H9 (cell line): ENCODE data around the gene CHN1. TPM values are rescaled to one million over a fixed set of nuclear protein-coding genes. Genes with fewer than 3 reads are reported as not detected.

Experiments
- DNase-seq: peaks from one replicate; pipeline ENCODE4 v3.0.0-alpha.2; 2017
- H2AFZ ChIP-seq: one replicate; pipeline ENCODE4 v1.6.1; 2013; ENCODE audit warnings: mild to moderate bottlenecking, low read length, control low read depth, moderate library complexity
- H2AK5ac ChIP-seq: 2 replicates; pipeline ENCODE4 v1.6.1; 2013; ENCODE audit warnings: low read length, control low read depth, mixed read lengths; ENCODE audit not compliant: insufficient read length
- H2BK120ac ChIP-seq: one replicate; pipeline ENCODE4 v1.6.1; 2013; ENCODE audit warnings: low read depth, mild to moderate bottlenecking, low read length, control low read depth, inconsistent platforms; ENCODE audit not compliant: poor library complexity, severe bottlenecking
- H2BK12ac ChIP-seq: 2 replicates; pipeline ENCODE4 v1.6.1; 2013; ENCODE audit warnings: low read length, control low read depth, mixed read lengths, low read depth; ENCODE audit not compliant: insufficient read length
- H2BK15ac ChIP-seq: 2 replicates; pipeline ENCODE4 v1.6.1; 2013; ENCODE audit warnings: low read depth, low read length, control low read depth
- H2BK20ac ChIP-seq: one replicate; pipeline ENCODE4 v1.6.1; 2013; ENCODE audit warnings: low read depth, mild to moderate bottlenecking, low read length, control low read depth, inconsistent platforms; ENCODE audit not compliant: poor library complexity, severe bottlenecking
- H2BK5ac ChIP-seq: 2 replicates; pipeline ENCODE4 v1.6.1; 2013; ENCODE audit warnings: low read length, control low read depth, mixed read lengths; ENCODE audit not compliant: insufficient read length
- H3K14ac ChIP-seq: 2 replicates; pipeline ENCODE4 v1.6.1; 2013; ENCODE audit warnings: low read length, control low read depth; ENCODE audit not compliant: insufficient read depth
- H3K18ac ChIP-seq: 2 replicates; pipeline ENCODE4 v1.6.1; 2013; ENCODE audit warnings: low read depth, mild to moderate bottlenecking, mixed read lengths, low read length, control low read depth; ENCODE audit not compliant: insufficient read length
- H3K23ac ChIP-seq: 2 replicates; pipeline ENCODE4 v1.6.1; 2013; ENCODE audit warnings: low read length, control low read depth, mixed read lengths, low read depth; ENCODE audit not compliant: insufficient read length
- H3K23me2 ChIP-seq: 2 replicates; pipeline ENCODE4 v1.6.1; 2013; ENCODE audit warnings: low read depth, mild to moderate bottlenecking, mixed read lengths, low read length, control low read depth; ENCODE audit not compliant: insufficient read length, poor library complexity, severe bottlenecking
- H3K27ac ChIP-seq: 2 replicates; pipeline ENCODE4 v1.5.1; 2013; ENCODE audit warnings: low read length, control low read depth, mixed read lengths, low read depth; ENCODE audit not compliant: insufficient read length
- H3K27me3 ChIP-seq: 2 replicates; pipeline ENCODE4 v1.6.1; 2013; ENCODE audit warnings: low read length, control low read depth, inconsistent platforms; ENCODE audit not compliant: insufficient read depth
- H3K4ac ChIP-seq: 2 replicates; pipeline ENCODE4 v1.6.1; 2013; ENCODE audit warnings: low read depth, mild to moderate bottlenecking, control low read depth, inconsistent platforms, low read length, moderate library complexity
- H3K4me1 ChIP-seq: 2 replicates; pipeline ENCODE4 v1.6.1; 2013; ENCODE audit warnings: low read length, control low read depth, inconsistent platforms; ENCODE audit not compliant: insufficient read depth
- H3K4me2 ChIP-seq: 2 replicates; pipeline ENCODE4 v1.6.1; 2013; ENCODE audit warnings: low read length, control low read depth, mixed read lengths; ENCODE audit not compliant: insufficient read length, insufficient read depth
- H3K56ac ChIP-seq: 2 replicates; pipeline ENCODE4 v1.6.1; 2013; ENCODE audit warnings: low read depth, mild to moderate bottlenecking, mixed read lengths, low read length, control low read depth; ENCODE audit not compliant: insufficient read length
- H3K79me1 ChIP-seq: 2 replicates; pipeline ENCODE4 v1.6.1; 2013; ENCODE audit warnings: low read depth, mild to moderate bottlenecking, moderate library complexity, low read length, control low read depth, inconsistent platforms; ENCODE audit not compliant: insufficient read depth, poor library complexity, severe bottlenecking
- H3K79me2 ChIP-seq: 2 replicates; pipeline ENCODE4 v1.6.1; 2013; ENCODE audit warnings: low read length, control low read depth, inconsistent platforms; ENCODE audit not compliant: insufficient read depth
- H3K9ac ChIP-seq: 2 replicates; pipeline ENCODE4 v1.6.1; 2013; ENCODE audit warnings: low read length, control low read depth, mixed read lengths; ENCODE audit not compliant: insufficient read length; ENCODE audit errors: extremely low read depth
- H3K9me3 ChIP-seq: one replicate; pipeline ENCODE4 v1.6.1; 2013; ENCODE audit warnings: low read depth, low read length, inconsistent platforms; ENCODE audit not compliant: control insufficient read depth
- H3T11ph ChIP-seq: one replicate; pipeline ENCODE4 v1.6.1; 2013; ENCODE audit warnings: mild to moderate bottlenecking, low read length, control low read depth, inconsistent platforms
- H4K20me1 ChIP-seq: one replicate; pipeline ENCODE4 v1.6.1; 2013; ENCODE audit not compliant: control insufficient read depth, insufficient read length, insufficient read depth
- H4K5ac ChIP-seq: 2 replicates; pipeline ENCODE4 v1.6.1; 2013; ENCODE audit warnings: low read depth, mild to moderate bottlenecking, mixed read lengths, low read length, control low read depth; ENCODE audit not compliant: insufficient read length
- H4K8ac ChIP-seq: replicated peaks from 2 replicates; pipeline ENCODE4 v1.6.1; 2013; ENCODE audit warnings: low read length, control low read depth, mixed read lengths, low read depth; ENCODE audit not compliant: insufficient read length
- H4K91ac ChIP-seq: 2 replicates; pipeline ENCODE4 v1.6.1; 2013; ENCODE audit warnings: low read depth, mild to moderate bottlenecking, moderate library complexity, mixed read lengths, low read length, control low read depth; ENCODE audit not compliant: insufficient read length
- H3K27ac Mint-ChIP-seq, 3 experiments: 2 replicates in 2 of 3; 3 replicates in 1 of 3; pipeline ENCODE4 v1.8.0; 2020 to 2021; ENCODE audit warnings: mixed read lengths in 3 of 3, mild to moderate bottlenecking in 1 of 3, moderate library complexity in 1 of 3
- H3K27me3 Mint-ChIP-seq: 2 replicates; pipeline ENCODE4 v1.8.0; 2021; ENCODE audit warnings: low read depth, mild to moderate bottlenecking, moderate library complexity, mixed read lengths
- H3K36me3 Mint-ChIP-seq, 3 experiments: 2 replicates in 2 of 3; 3 replicates in 1 of 3; pipeline ENCODE4 v1.8.0; 2020 to 2021; ENCODE audit warnings: low read depth in 3 of 3, mixed read lengths in 3 of 3; ENCODE audit not compliant: insufficient read depth in 1 of 3
- H3K4me1 Mint-ChIP-seq, 2 experiments: 2 replicates each; pipeline ENCODE4 v1.8.0; 2020; ENCODE audit warnings: mixed read lengths in 2 of 2
- H3K4me3 Mint-ChIP-seq, 2 experiments: 2 replicates in 1 of 2; 3 replicates in 1 of 2; pipeline ENCODE4 v1.8.0; 2020 to 2021; ENCODE audit warnings: mild to moderate bottlenecking in 2 of 2, mixed read lengths in 2 of 2, moderate library complexity in 1 of 2
- H3K9me3 Mint-ChIP-seq, 2 experiments: 2 replicates in 1 of 2; 3 replicates in 1 of 2; pipeline ENCODE4 v1.8.0; 2020; ENCODE audit warnings: mild to moderate bottlenecking in 2 of 2, mixed read lengths in 2 of 2, moderate library complexity in 1 of 2
- CTCF ChIP-seq: fragments of 200-600 bp; sonication (generic); conservative IDR thresholded peaks from 3 replicates; pipeline ENCODE4 v1.8.0; 2021; ENCODE audit warnings: antibody characterized with exemption, mild to moderate bottlenecking
- WGBS: extraction: QIAGEN DNeasy Blood & Tissue Kit; methylation state at CpG from one replicate; pipeline ENCODE4 v1.1.7; 2013; ENCODE audit warnings: missing lambda C conversion rate, low lambda C conversion rate, mixed read lengths; ENCODE audit not compliant: insufficient read length; ENCODE audit errors: extremely low coverage; 5-methylcytosine and 5-hydroxymethylcytosine counted together
- total RNA-seq: library from RNA; stranded (reverse); gene quantifications from 2 replicates; pipeline ENCODE4 v1.2.1, GENCODE V29; 2021

CHN1 gene
- total RNA-seq, 1 experiment from 2014 or later = 33.9 TPM

GRCh38 chr2:174791746-174792280, 213.4 kb downstream of the CHN1 start:
- no peak overlapping the region for H4K8ac ChIP-seq
- Mint-ChIP-seq H3K4me1 (peaks cover 90 to 93% of the 10 kb centered on the region in 2 experiments), H3K27ac (peak overlapping the region in 2 of 3 experiments; percentile 29 to 65; a peak in 2 of 7 replicates), H3K4me3 (no peak overlapping the region), H3K27me3 (no peaks in the 10 kb centered on the region), H3K9me3 (peaks cover 0 to 3% of the 10 kb centered on the region in 2 experiments; a peak in 1 of 5 replicates), H3K36me3 (peaks cover 0 to 5% (median 0%) of the 10 kb centered on the region in 3 experiments; a peak in 4 of 7 replicates)
- H2BK5ac ChIP-seq = no peak overlapping the region
- no peaks in the 10 kb centered on the region for H3K23me2 ChIP-seq
- H4K5ac ChIP-seq = no peak overlapping the region
- H3K9ac ChIP-seq = no peak overlapping the region
- no peak overlapping the region for H3K23ac ChIP-seq
- no peak overlapping the region; the same call in 1 of the 2 replicates for H3K14ac ChIP-seq
- no peak overlapping the region for H3K4ac ChIP-seq
- no peaks in the 10 kb centered on the region for H3K9me3 ChIP-seq
- TF ChIP-seq CTCF = no peak
- H3K27me3 ChIP-seq = no peaks in the 10 kb centered on the region
- no peak overlapping the region for H3T11ph ChIP-seq
- H4K20me1 ChIP-seq = no peaks in the 10 kb centered on the region
- no peak overlapping the region for H2BK12ac ChIP-seq
- no peak overlapping the region for H2AK5ac ChIP-seq
- peak overlapping the region; percentile 59; the same call in 1 of the 2 replicates for H2BK15ac ChIP-seq
- no peak overlapping the region for H2AFZ ChIP-seq
- H3K4me1 ChIP-seq = peaks cover 27% of the 10 kb centered on the region; the same call in 1 of the 2 replicates
- H3K27ac ChIP-seq = no peak overlapping the region
- DNase-seq = no peak
- no peak overlapping the region for H2BK120ac ChIP-seq
- H4K91ac ChIP-seq = no peak overlapping the region
- no peak overlapping the region for H2BK20ac ChIP-seq
- H3K18ac ChIP-seq = no peak overlapping the region
- no peaks in the 10 kb centered on the region for H3K79me2 ChIP-seq
- H3K56ac ChIP-seq = no peak overlapping the region
- no peak overlapping the region for H3K4me2 ChIP-seq
- no CpG with 5 or more reads among the region's 7 CpGs for WGBS
- H3K79me1 ChIP-seq = no peaks in the 10 kb centered on the region
